Measurements from ENCODE around the gene OLFML2A. TPM values are rescaled to one million over a fixed set of nuclear protein-coding genes. Genes with fewer than 3 reads are reported as not detected.

OLFML2A gene
- total and polyA plus RNA-seq, 2 of the 13 experiments (the other 11 are each of a cell fraction or from before 2014, with no cell fraction given), result 0.01 to 0.02 TPM

DNA sequence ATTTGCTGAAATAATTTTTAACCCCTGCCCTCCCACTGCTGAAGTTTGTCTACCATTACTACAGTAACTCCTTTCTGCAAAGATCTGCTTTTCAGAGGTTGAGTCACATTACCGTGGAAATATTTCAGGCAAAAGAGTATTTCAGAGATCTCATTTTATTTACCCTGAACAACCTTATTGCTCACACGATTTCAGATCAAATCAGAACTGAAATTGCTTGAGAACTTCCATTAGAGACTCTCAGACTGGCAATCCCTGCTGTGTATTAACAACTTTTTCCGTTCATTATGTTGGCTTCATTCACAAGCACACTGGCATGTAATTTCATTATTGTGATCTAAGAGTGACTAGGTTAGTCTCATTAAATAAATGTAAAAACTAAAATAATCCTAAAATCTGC is 21.9 kb upstream of the OLFML2A start:
- Histone ChIP-seq H3K4me1 (ENCODE audit: insufficient read depth, low read length) (peaks cover 75% of the 10 kb centered on the region), H3K4me2 (ENCODE audit: low read depth, low read length) (no peak overlapping the region), H4K20me1 (ENCODE audit: insufficient read depth, low read length) (peaks cover 10% of the 10 kb centered on the region; the same call in 1 of the 2 replicates), H2AFZ (ENCODE audit: low read length) (no peak overlapping the region), H3K36me3 (replicated peaks in 1 of 2; ENCODE audit: control insufficient read depth in 1 of 2, insufficient read depth in 2 of 2, low read length in 2 of 2) (no peaks in the 10 kb centered on the region), H3K4me3 (replicated peaks in 1 of 3; ENCODE audit: insufficient read depth in 1 of 3, low read depth in 2 of 3, low read length in 3 of 3) (no peak overlapping the region), H3K79me2 (ENCODE audit: insufficient read depth, low read length) (peaks cover 84% of the 10 kb centered on the region), H3K9ac (ENCODE audit: insufficient read depth, low read depth, low read length) (no peak overlapping the region), H3K27ac (ENCODE audit: extremely low read length, insufficient read depth, low read length) (no peak overlapping the region), H3K27me3 (ENCODE audit: control insufficient read depth in 1 of 2, insufficient read depth in 2 of 2, low read length in 2 of 2) (no peaks in the 10 kb centered on the region; a peak in 1 of 5 replicates), H3K9me3 (ENCODE audit: low read length) (no peaks in the 10 kb centered on the region)
- ChIA-PET POLR2A (no interaction called here), CTCF (ENCODE audit: low intra/inter-chr PET ratio, low total read pairs) (interaction anchor here (1.4 to 4.5 kb wide), 2 partner anchors 43 to 138 kb away, joined by 4 to 36 read pairs; no protein-coding TSS in a partner anchor)
- in situ Hi-C loops (cut with HindIII; ENCODE audit: extremely low pct_ligation_motif_present, low pct_unique_long_range_greater_than_20kb) (loop anchor here (5.0 kb wide), 1 partner anchor 33 kb away; no protein-coding TSS in a partner anchor), intact Hi-C loops (cut with micrococcal nuclease; ENCODE audit: unreplicated experiment) (loop anchor here (2.0 to 5.0 kb wide), 3 partner anchors 42 to 203 kb away; no protein-coding TSS in a partner anchor)
- ATAC-seq (no peak), DNase-seq (ENCODE audit: low spot score) (no peak), FAIRE-seq (no peak)
- BruUV-seq (replicated peaks), result no TSS peak
- 85% methylated on average over 3 of the region's 3 CpGs for WGBS (ENCODE audit: low lambda C conversion rate)
- TF ChIP-seq RELA (CRISPR knock-in tag; IDR thresholded peaks at IDR 0.05) (no peak), AHR (CRISPR knock-in tag; IDR thresholded peaks at IDR 0.05) (no peak), ZNF652 (CRISPR knock-in tag; IDR thresholded peaks at IDR 0.05; ENCODE audit: borderline replicate concordance, low read depth) (0 out of 2 replicates have a peak, but pooled peaks have one; percentile 35)
- TF ChIP-seq, protein P1, sequence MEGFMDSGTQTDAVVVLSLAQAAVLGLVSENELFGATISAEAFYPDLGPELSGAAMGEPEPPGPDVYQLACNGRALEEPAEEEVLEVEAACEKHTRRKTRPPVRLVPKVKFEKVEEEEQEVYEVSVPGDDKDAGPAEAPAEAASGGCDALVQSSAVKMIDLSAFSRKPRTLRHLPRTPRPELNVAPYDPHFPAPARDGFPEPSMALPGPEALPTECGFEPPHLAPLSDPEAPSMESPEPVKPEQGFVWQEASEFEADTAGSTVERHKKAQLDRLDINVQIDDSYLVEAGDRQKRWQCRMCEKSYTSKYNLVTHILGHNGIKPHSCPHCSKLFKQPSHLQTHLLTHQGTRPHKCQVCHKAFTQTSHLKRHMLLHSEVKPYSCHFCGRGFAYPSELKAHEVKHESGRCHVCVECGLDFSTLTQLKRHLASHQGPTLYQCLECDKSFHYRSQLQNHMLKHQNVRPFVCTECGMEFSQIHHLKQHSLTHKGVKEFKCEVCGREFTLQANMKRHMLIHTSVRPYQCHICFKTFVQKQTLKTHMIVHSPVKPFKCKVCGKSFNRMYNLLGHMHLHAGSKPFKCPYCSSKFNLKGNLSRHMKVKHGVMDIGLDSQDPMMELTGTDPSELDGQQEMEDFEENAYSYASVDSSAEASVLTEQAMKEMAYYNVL (CRISPR knock-in tag; IDR thresholded peaks at IDR 0.05; ENCODE audit: borderline replicate concordance), result no peak
- TF ChIP-seq, protein P2, sequence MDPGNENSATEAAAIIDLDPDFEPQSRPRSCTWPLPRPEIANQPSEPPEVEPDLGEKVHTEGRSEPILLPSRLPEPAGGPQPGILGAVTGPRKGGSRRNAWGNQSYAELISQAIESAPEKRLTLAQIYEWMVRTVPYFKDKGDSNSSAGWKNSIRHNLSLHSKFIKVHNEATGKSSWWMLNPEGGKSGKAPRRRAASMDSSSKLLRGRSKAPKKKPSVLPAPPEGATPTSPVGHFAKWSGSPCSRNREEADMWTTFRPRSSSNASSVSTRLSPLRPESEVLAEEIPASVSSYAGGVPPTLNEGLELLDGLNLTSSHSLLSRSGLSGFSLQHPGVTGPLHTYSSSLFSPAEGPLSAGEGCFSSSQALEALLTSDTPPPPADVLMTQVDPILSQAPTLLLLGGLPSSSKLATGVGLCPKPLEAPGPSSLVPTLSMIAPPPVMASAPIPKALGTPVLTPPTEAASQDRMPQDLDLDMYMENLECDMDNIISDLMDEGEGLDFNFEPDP (CRISPR knock-in tag; conservative IDR thresholded peaks at IDR 0.05), result no peak

Measured in HepG2 (cell line).